Psoas muscle (tissue), 8 donors: ENCODE results near the gene ZPBP2. TPM values are rescaled to one million over a fixed set of nuclear protein-coding genes. Genes with fewer than 3 reads are reported as not detected.

Experiments
- ATAC-seq, 4 donors: fragments of 200-7000 bp; cut with Tn5 transposase; one replicate each; pipeline ENCODE4 v1.9.1; 2020; ENCODE audit warnings: moderate library complexity in 3 of 4, mild to moderate bottlenecking in 2 of 4
- DNase-seq, 2 donors: peaks; one replicate each; pipeline ENCODE4 v3.0.0-alpha.2; 2020
- H3K27ac ChIP-seq: fragments of 200-600 bp; one replicate; pipeline ENCODE4 v1.8.0; 2022
- H3K27me3 ChIP-seq, 3 donors: fragments of 200-600 bp in 1 of 3; one replicate each; pipeline versions ENCODE4 v1.6.1 to v1.8.0; 2013 to 2022; ENCODE audit warnings: low read length in 2 of 3, mild to moderate bottlenecking in 2 of 3, moderate library complexity in 1 of 3; ENCODE audit not compliant: insufficient read depth in 3 of 3
- H3K36me3 ChIP-seq, 2 donors: fragments of 200-600 bp in 1 of 2; one replicate each; pipeline versions ENCODE4 v1.6.1 to v1.8.0; 2013 to 2022; ENCODE audit warnings: low read depth in 1 of 2, mild to moderate bottlenecking in 1 of 2, moderate library complexity in 1 of 2; ENCODE audit not compliant: insufficient read depth in 1 of 2
- H3K4me1 ChIP-seq: fragments of 200-600 bp; one replicate; pipeline ENCODE4 v1.8.0; 2022
- H3K4me3 ChIP-seq: fragments of 200-600 bp; one replicate; pipeline ENCODE4 v1.8.0; 2022; ENCODE audit warnings: mild to moderate bottlenecking
- H3K9me3 ChIP-seq: fragments of 200-600 bp; one replicate; pipeline ENCODE4 v1.8.0; 2022
- CTCF ChIP-seq: fragments of 200-600 bp; IDR thresholded peaks from one replicate; pipeline ENCODE4 v1.8.0; 2022; ENCODE audit warnings: antibody characterized with exemption
- WGBS, 3 donors: extraction: QIAGEN DNeasy Blood & Tissue Kit; methylation state at CpG; one replicate each; pipeline versions ENCODE4 v1.1.6 to v1.1.7; 2013; 5-methylcytosine and 5-hydroxymethylcytosine counted together
- intact Hi-C, 2 donors: fragments of 100-400 bp; cut with DNase I; formaldehyde crosslinking; loops; one replicate each; pipeline versions ENCODE4 v1.11.0 to v1.14.2; 2022
- polyA plus RNA-seq, 3 donors: library from polyadenylated mRNA; stranded (reverse); fragments of 200-250 nt; gene quantifications; one replicate each; pipeline ENCODE4 v1.2.3, GENCODE V29; 2013
- total RNA-seq, 4 donors: library from RNA; stranded (reverse); fragmentation: NEBNext Ultra II Directional in 2 of 4; extraction: Animal tissue kit (Norgen Biotek cat#: 25700) in 2 of 4; gene quantifications; one replicate each; pipeline versions ENCODE4 v1.2.1 to v1.2.4, GENCODE V29; 2021 to 2023
- donor health status: healthy with polysubstance abuse.
- donor health status: DM: no; HTN: no; CAD: no; lungs with moderate emphysema.
- donor health status: Bipolar disorder and iron deficiency.
- donor health status: healthy.
- donor health status: DM: yes; HTN: yes; CAD: no.
- donor health status: DM: no; HTN: no; CAD: no.
- donor health status: DM: no; HTN: no; CAD: no.
- donor health status: DM: yes; HTN: yes; CAD: no.

Gene ZPBP2
- total and polyA plus RNA-seq, 7 donors: not detected

GRCh38 chr17:39916918-39917317 lies 48.9 kb downstream of the ZPBP2 start:
- Histone ChIP-seq H3K4me3 (no peak overlapping the region), H3K27ac (no peak overlapping the region), H3K27me3 (no peaks in the 10 kb centered on the region), H3K4me1 (no peaks in the 10 kb centered on the region), H3K36me3 (peaks cover 0 to 41% of the 10 kb centered on the region in 2 donors), H3K9me3 (no peaks in the 10 kb centered on the region)
- DNase-seq: no peak
- TF ChIP-seq CTCF: no peak
- no peak for ATAC-seq
- 78 to 88% (median 84%) methylated on average over 7 of the region's 7 CpGs for WGBS, 3 donors
- intact Hi-C loops: no loop called here

- WGBS, 3 donors: 83 to 94% (median 91%) methylated on average over 9 of the region's 9 CpGs
- H3K36me3 ChIP-seq: peaks cover 0 to 60% of the 10 kb centered on the region in 2 donors
Observed at GRCh38 chr17:39919087-39919683, 51.2 kb downstream of the ZPBP2 start.

GRCh38 chr17:39920218-39921210 lies 52.5 kb downstream of the ZPBP2 start:
- Histone ChIP-seq H3K27me3 (no peaks in the 10 kb centered on the region), H3K4me1 (peaks cover 6% of the 10 kb centered on the region), H3K4me3 (no peak overlapping the region), H3K27ac (no peak overlapping the region), H3K36me3 (peaks cover 0 to 60% of the 10 kb centered on the region in 2 donors), H3K9me3 (no peaks in the 10 kb centered on the region)
- ATAC-seq (no peak), DNase-seq (no peak)
- WGBS, 3 donors: 76 to 78% (median 78%) methylated on average over 16 to 19 of the region's 19 CpGs
- intact Hi-C loops: no loop called here
- no peak for TF ChIP-seq CTCF

More at GRCh38 chr17:39919087-39919683, 51.2 kb downstream of the ZPBP2 start:
- no peak overlapping the region for H3K4me3 ChIP-seq
- no peak for TF ChIP-seq CTCF
- intact Hi-C loops: no loop called here
- H3K27me3 ChIP-seq: no peaks in the 10 kb centered on the region
- DNase-seq (no peak), ATAC-seq (no peak)
- H3K9me3 ChIP-seq: no peaks in the 10 kb centered on the region
- H3K27ac ChIP-seq: no peak overlapping the region
- no peaks in the 10 kb centered on the region for H3K4me1 ChIP-seq

- DNase-seq (no peak), ATAC-seq (no peak)
- H3K4me3 ChIP-seq: no peak overlapping the region
- H3K9me3 ChIP-seq: no peaks in the 10 kb centered on the region
- peaks cover 0 to 60% of the 10 kb centered on the region in 2 donors for H3K36me3 ChIP-seq
- no peak overlapping the region for H3K27ac ChIP-seq
- no peak for TF ChIP-seq CTCF
- no peaks in the 10 kb centered on the region for H3K27me3 ChIP-seq
- 79 to 85% (median 80%) methylated on average over 5 of the region's 5 CpGs for WGBS, 3 donors
- peaks cover 13% of the 10 kb centered on the region for H3K4me1 ChIP-seq
- intact Hi-C loops: no loop called here
Observed at GRCh38 chr17:39921323-39921722, 53.3 kb downstream of the ZPBP2 start.
